GM18951 (cell line): Measurements from ENCODE around the gene FGG.

ENCODE experiments used
- POLR2A ChIP-seq: IDR thresholded peaks from 4 replicates; pipeline ENCODE4 v1.6.1; 2011; ENCODE audit warnings: mild to moderate bottlenecking; ENCODE audit not compliant: insufficient read length, insufficient read depth; ENCODE audit errors: extremely low read depth
- in situ Hi-C: fragments of 300-500 bp; cut with MboI; formaldehyde crosslinking; loops from one replicate; pipeline ENCODE4 v1.12.0; 2022; ENCODE audit warnings: low sequenced_read_pairs, mixed read lengths, inconsistent platforms; ENCODE audit not compliant: unreplicated experiment

The FGG gene

DNA sequence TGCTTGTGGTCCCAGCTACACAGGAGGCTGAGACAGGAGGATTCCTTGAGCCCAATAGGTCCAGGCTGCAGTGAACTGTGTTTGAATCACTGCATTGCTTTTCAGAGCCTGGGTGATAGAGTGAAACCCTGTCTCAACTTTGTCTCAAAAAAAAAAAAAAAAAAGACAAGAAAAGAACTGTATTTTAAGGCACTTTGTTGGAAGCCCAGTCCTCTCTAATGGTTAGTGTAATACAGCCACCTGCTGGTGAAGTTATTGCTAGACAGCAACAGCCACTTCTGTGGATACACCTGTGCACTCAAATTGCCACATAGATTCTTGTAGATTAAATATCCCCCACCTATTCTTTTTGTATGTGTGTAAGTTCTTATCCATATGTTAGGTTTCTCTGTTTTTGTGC lies 10.1 kb upstream of the FGG start:
- in situ Hi-C loops, result no loop called here
- no peak for TF ChIP-seq POLR2A

DNA sequence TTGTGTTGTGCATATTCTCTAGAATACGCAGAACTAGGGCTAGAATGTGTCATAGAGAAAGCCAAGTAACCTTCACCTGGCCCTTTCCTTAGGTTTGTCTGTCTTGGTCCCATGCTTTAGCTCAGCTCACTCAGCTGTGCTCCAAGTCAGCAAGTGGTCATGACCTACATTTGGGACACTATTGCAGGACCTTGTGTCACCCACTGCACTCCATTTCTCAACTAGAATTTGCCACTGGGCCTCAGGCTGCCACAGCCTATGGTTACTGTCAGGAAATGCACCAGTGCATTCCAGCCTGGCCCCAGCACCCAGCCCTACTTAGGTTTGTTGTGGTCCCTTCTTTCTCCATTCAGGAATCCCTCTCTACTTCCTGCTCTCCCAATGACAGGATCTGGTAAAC lies 7.7 kb upstream of the FGG start:
- in situ Hi-C loops, result no loop called here
- no peak for TF ChIP-seq POLR2A

DNA sequence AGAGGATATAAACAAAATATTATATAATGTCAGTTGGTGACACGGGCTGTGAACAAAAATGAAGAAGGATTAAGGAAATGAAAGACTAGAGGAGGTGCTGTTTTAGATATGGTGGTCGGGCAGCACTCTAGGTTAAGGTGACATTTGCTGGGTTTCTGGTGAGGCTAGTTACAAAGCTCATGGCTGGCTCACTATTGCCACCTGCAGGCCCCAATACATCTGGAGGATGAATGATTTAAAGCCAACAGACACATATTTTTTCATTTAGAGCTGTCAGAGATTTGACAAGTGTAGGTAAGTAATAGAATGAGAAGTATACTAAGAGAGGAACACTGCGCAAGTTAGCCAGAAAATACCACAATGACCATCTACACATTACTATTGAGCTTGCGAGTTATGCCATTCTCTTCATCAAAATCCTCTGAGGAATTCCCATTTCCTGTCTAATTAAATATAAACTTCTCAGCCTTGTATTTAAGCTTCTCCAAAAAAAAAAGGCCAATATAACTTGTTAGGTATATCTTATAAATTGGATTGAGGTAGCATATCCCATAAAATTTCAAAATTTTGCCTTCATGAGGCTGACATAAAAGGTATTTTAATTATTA lies 6.4 kb upstream of the FGG start:
- TF ChIP-seq POLR2A, result no peak
- in situ Hi-C loops, result loop anchor here (5.0 kb wide), 1 partner anchor 62 kb away; no protein-coding TSS in a partner anchor

DNA sequence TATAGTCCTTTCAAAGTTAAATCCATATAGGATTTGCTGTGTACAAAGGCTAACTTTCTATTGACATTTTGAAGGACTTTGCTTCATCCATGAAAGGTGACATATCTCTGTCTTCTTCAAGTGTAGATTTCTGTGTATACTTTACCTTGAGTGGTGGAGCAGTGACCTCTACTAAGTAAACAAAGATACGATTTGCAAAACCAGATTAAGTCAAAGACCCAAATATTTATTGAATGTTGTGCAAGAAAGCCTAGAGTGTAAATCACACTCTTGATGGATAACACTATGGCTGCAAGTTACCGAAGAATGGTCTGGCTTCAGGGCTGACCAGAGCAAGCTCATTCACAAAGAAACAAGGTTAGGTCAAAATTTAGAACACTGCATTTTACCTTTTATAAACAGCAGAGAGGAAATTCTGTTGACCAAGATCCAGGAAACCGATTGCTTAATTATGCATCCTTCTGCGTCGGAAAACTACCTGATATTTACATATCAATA lies 5.4 kb upstream of the FGG start:
- in situ Hi-C loops, result loop anchor here (5.0 kb wide), 1 partner anchor 61 kb away; no protein-coding TSS in a partner anchor
- TF ChIP-seq POLR2A, result no peak

DNA sequence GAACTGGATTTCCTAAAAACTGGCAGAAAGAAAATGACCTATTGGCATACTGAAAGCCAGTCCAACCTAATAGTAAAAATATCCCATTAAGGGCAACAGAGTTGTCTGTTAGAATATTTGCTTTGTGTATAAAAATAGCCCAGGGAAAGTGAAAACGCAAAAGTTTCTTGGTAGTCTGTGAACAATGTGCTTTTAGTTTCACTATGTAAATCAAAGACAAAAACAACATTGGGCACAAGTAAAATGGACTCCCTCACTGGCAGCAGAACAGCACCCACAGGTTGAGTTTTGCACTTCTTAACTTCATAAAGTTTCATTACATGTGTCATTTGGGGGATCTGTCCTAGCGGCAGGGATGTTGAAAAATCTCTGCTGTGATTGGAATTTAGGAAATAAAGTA lies 4.3 kb upstream of the FGG start:
- in situ Hi-C loops, result loop anchor here (5.0 kb wide), 1 partner anchor 59 kb away; no protein-coding TSS in a partner anchor

DNA sequence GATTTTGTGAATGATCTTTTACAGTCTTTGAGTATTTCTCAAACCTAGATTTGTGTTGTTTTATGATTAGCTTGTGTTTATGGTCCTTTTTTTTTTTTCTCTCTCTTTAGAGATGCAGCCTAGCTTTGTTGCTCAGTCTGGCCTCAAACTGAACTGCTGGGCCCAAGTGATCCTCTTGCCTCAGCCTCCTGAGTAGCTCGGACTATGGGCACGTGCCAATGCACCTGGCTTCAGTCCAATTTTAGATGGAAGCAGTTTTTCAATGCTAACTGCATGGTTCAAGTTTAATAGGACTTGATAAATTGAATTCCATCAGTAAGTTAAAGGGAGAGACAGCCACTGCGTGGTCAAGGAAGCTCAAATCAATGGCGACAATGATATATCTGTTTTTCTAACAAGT lies 3.8 kb upstream of the FGG start:
- in situ Hi-C loops, result loop anchor here (5.0 kb wide), 1 partner anchor 59 kb away; no protein-coding TSS in a partner anchor
- no peak for TF ChIP-seq POLR2A

More for the DNA sequence above, 4.3 kb upstream of the FGG start:
- no peak for TF ChIP-seq POLR2A

DNA sequence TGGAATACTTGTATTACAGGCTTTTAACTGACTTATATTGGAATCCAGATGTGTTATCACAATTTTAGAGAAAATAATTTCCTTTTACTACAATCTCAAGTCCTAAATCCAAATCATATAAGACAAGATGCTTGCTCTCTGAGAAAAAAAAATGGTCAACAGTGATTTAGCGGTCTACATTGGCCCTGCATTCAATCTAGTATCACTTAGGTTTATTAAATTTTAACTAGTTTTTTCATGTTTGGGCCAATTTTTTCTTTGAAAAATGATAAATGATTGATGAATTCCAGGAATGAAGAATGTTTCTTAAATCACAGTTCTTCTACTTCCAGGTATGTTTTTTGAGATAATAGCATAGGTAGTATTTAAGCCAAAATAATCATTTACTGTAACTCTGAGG lies 2.8 kb upstream of the FGG start:
- no peak for TF ChIP-seq POLR2A
- in situ Hi-C loops, result loop anchor here (5.0 kb wide), 1 partner anchor 58 kb away; no protein-coding TSS in a partner anchor

DNA sequence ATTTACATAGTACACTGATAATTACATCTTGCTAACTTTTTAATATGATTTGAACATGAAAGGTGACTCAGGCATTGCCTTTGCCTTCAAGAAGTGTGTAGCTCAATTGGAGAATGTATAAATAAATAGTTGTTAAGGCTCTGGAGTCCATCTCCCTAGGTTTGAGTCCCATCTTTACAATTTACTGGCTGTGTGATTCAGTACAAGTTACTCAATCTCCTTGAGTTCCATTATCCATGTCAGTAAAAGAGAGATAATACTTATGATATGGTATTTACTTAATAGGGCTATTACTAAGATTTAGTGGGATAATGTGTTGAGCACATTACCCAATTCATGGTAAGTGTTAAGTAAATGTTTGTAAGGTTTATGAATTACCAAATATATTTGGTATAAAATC lies 1.9 kb upstream of the FGG start:
- no peak for TF ChIP-seq POLR2A
- in situ Hi-C loops, result no loop called here

DNA sequence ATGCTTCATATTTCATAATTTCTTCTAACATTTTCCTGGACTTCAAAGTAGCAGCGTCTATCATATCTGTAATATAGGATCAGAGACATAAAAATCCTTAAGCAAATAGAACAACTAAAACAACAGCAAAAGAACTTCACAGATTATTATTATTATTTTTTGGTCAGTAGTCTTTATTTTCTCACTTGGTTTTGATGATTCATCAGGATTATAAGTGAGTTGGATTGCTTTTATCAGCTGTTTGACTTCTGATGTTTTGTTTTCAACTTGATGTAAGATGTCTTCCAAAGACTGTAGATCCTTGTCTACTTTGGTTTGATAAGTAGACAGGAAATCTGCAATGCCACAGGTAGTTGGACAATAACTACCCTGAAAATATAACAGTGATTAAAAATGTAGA lies 623 bp downstream of the FGG start:
- TF ChIP-seq POLR2A, result no peak
- in situ Hi-C loops, result no loop called here

DNA sequence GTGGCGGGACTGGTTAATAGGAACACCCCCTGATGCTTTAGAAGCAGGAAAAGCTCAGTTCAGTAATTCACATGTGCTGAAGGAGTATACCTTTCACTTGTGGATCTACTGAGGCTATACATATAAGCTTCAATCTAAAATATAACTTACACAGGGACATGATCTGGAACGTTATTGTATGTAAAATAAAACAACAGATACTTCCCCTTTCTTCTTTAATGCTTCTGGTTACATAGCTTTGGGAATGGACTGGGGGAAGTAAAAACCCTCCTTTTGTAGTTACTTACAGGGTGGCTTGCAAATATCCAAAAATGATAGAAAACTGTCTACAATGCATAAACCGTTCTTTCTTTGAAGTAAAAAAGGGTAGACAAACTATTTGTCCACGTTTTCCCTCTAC lies 1.9 kb downstream of the FGG start:
- in situ Hi-C loops, result no loop called here
- no peak for TF ChIP-seq POLR2A

DNA sequence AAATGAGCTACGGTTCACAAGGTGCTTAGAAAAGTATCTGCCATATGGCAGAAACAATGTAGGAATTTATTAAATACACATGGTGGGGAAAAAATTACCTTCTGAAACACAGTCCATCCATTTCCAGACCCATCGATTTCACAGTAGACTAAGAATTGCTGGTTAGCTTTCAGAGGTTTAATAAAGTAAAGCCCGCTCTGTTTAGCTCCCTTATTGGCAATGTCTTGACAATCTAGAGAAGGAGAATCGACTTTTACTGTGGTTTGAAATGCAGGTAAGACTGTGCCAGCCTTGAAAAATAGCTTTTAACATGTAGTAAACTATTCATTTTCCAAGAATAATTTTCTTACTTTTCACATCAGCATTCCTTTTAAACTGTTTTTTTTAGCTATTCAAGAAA lies 2.9 kb downstream of the FGG start:
- in situ Hi-C loops, result no loop called here
- TF ChIP-seq POLR2A, result no peak

DNA sequence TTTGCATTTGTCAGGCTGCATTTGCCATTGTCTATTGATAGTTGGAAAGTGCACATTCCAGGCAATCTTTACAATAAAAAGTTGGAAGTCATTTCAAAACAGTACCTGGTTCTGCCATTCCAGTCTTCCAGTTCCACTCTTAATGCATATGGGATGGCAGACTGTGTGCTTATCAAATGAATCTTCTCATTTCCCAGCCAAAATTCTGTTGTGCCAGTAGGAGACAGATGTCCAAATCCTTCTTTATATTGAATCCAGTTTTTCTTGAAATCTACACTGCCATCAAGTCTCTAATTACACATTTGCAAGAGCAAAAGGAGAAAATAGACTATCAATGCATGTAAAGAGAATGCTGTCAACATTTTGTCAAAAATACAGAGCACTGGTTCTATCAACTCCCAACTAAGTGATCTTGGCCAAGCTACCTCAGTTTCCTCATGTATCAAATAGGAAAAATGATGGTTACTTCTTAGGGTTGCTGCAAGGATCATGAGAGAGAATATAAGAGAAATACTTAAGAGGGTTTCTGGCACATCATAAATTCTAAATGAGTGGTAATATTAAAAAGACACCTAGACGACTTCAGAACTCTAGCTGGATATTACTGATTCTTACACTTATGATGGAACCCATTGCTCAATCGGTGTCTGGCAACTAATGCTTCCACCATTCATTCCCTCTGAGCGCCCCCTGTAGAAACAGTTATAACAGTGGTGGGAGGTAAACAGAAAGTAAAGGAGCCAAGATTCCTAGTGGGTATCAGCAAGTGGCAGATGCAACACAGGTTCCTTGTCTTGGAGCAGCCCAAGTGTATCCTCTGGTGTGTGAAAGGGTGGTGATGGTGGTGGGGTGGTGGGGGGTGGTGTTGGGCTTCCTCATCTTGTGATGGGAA lies 3.8 kb downstream of the FGG start:
- in situ Hi-C loops, result no loop called here
- no peak for TF ChIP-seq POLR2A
